Mesendoderm (in vitro differentiated cells): ENCODE measurements around the gene LNP1.
"Not testable (repeated sequence)": the region's sequence is repeated elsewhere in the genome, so short reads cannot be mapped to it uniquely, and the experiment has no call there.

Source experiments
- DNase-seq: peaks from one replicate; pipeline ENCODE4 v3.0.0; 2013
- H2AK5ac ChIP-seq: 2 replicates; pipeline ENCODE4 v1.6.1; 2013; ENCODE audit warnings: low read length, inconsistent platforms
- H2BK120ac ChIP-seq: 2 replicates; pipeline ENCODE4 v1.6.1; 2013; ENCODE audit warnings: low read depth, mild to moderate bottlenecking, low read length, moderate library complexity, mixed read lengths
- H2BK15ac ChIP-seq: replicated peaks from 2 replicates; pipeline ENCODE4 v1.6.1; 2013; ENCODE audit warnings: low read depth, mild to moderate bottlenecking, moderate library complexity
- H2BK5ac ChIP-seq: 2 replicates; pipeline ENCODE4 v1.6.1; 2013; ENCODE audit warnings: low read length, inconsistent platforms
- H3K18ac ChIP-seq: 2 replicates; pipeline ENCODE4 v1.6.1; 2013; ENCODE audit warnings: mild to moderate bottlenecking, low read length, mixed read lengths
- H3K23ac ChIP-seq: one replicate; pipeline ENCODE4 v1.6.1; 2013; ENCODE audit warnings: low read length
- H3K27ac ChIP-seq: 2 replicates; pipeline ENCODE4 v1.5.1; 2013; ENCODE audit warnings: low read depth, mild to moderate bottlenecking, inconsistent platforms, low read length, moderate library complexity
- H3K27me3 ChIP-seq: 2 replicates; pipeline ENCODE4 v1.6.1; 2013; ENCODE audit warnings: low read length, control low read depth, mild to moderate bottlenecking, inconsistent platforms; ENCODE audit not compliant: insufficient read depth, poor library complexity
- H3K36me3 ChIP-seq: 2 replicates; pipeline ENCODE4 v1.6.1; 2013; ENCODE audit warnings: low read length, inconsistent platforms; ENCODE audit not compliant: control insufficient read depth, insufficient read depth
- H3K4ac ChIP-seq: one replicate; pipeline ENCODE4 v1.6.1; 2013; ENCODE audit warnings: low read depth, mild to moderate bottlenecking, low read length, moderate library complexity
- H3K4me1 ChIP-seq: 2 replicates; pipeline ENCODE4 v1.6.1; 2013; ENCODE audit warnings: low read depth, low read length, inconsistent platforms; ENCODE audit not compliant: control insufficient read depth
- H3K4me2 ChIP-seq: 2 replicates; pipeline ENCODE4 v1.6.1; 2013; ENCODE audit warnings: low read length
- H3K4me3 ChIP-seq: 2 replicates; pipeline ENCODE4 v1.5.1; 2013; ENCODE audit warnings: mild to moderate bottlenecking, low read length
- H3K56ac ChIP-seq: one replicate; pipeline ENCODE4 v1.6.1; 2013; ENCODE audit warnings: low read length
- H3K79me1 ChIP-seq: 2 replicates; pipeline ENCODE4 v1.6.1; 2013; ENCODE audit warnings: low read length, inconsistent platforms
- H3K79me2 ChIP-seq: 2 replicates; pipeline ENCODE4 v1.6.1; 2013; ENCODE audit warnings: mild to moderate bottlenecking, low read length; ENCODE audit not compliant: control insufficient read depth, insufficient read depth
- H3K9ac ChIP-seq: 2 replicates; pipeline ENCODE4 v1.6.1; 2013; ENCODE audit warnings: low read length, inconsistent platforms
- H4K5ac ChIP-seq: one replicate; pipeline ENCODE4 v1.6.1; 2013; ENCODE audit warnings: low read length
- H4K8ac ChIP-seq: one replicate; pipeline ENCODE4 v1.6.1; 2013; ENCODE audit warnings: low read depth, mild to moderate bottlenecking, control low read depth, low read length, moderate library complexity
- WGBS: extraction: QIAGEN DNeasy Blood & Tissue Kit; methylation state at CpG from one replicate; pipeline ENCODE4 v1.1.7; 2013; ENCODE audit warnings: low lambda C conversion rate, missing lambda C conversion rate; ENCODE audit not compliant: insufficient coverage; ENCODE audit errors: extremely low coverage; 5-methylcytosine and 5-hydroxymethylcytosine counted together

Gene LNP1

GRCh38 chr3:100438623-100438974 is 37.3 kb downstream of the LNP1 start:
- Histone ChIP-seq H3K23ac (no peak overlapping the region), H3K79me1 (no peaks in the 10 kb centered on the region), H3K56ac (no peak overlapping the region), H4K8ac (no peak overlapping the region), H3K18ac (no peak overlapping the region), H4K5ac (no peak overlapping the region), H2BK5ac (no peak overlapping the region), H3K36me3 (no peaks in the 10 kb centered on the region), H3K4me2 (no peak overlapping the region), H2BK15ac (no peak overlapping the region), H2BK120ac (no peak overlapping the region), H3K4me3 (no peak overlapping the region), H3K4me1 (no peaks in the 10 kb centered on the region), H3K4ac (no peak overlapping the region), H3K27me3 (no peaks in the 10 kb centered on the region), H3K9ac (no peak overlapping the region), H3K79me2 (no peaks in the 10 kb centered on the region), H3K27ac (no peak overlapping the region), H2AK5ac (no peak overlapping the region)
- peak; percentile 46 for DNase-seq
- WGBS = no CpG with 5 or more reads among the region's 2 CpGs

- Histone ChIP-seq H2BK15ac (no peak overlapping the region), H3K79me2 (no peaks in the 10 kb centered on the region), H3K18ac (no peak overlapping the region), H2BK5ac (no peak overlapping the region), H3K27ac (no peak overlapping the region), H3K4me1 (no peaks in the 10 kb centered on the region), H3K36me3 (no peaks in the 10 kb centered on the region), H3K79me1 (no peaks in the 10 kb centered on the region), H3K27me3 (no peaks in the 10 kb centered on the region), H3K9ac (no peak overlapping the region), H3K23ac (no peak overlapping the region), H3K4ac (no peak overlapping the region), H2BK120ac (no peak overlapping the region), H3K4me3 (no peak overlapping the region), H4K8ac (no peak overlapping the region), H3K56ac (no peak overlapping the region), H2AK5ac (no peak overlapping the region), H3K4me2 (no peak overlapping the region), H4K5ac (no peak overlapping the region)
- whole genome bisulfite sequencing = no CpG with 5 or more reads among the region's 3 CpGs
- no peak for DNase-seq
These were observed 39.6 kb downstream of the LNP1 start for GRCh38 chr3:100440895-100441294.

GRCh38 chr3:100443690-100444089 is 42.4 kb downstream of the LNP1 start:
- Histone ChIP-seq H3K56ac (no peak overlapping the region), H3K4me2 (no peak overlapping the region), H2BK15ac (no peak overlapping the region), H3K18ac (no peak overlapping the region), H3K36me3 (no peaks in the 10 kb centered on the region), H2BK5ac (no peak overlapping the region), H3K4me1 (no peaks in the 10 kb centered on the region), H3K79me1 (no peaks in the 10 kb centered on the region), H3K27me3 (no peaks in the 10 kb centered on the region), H3K79me2 (no peaks in the 10 kb centered on the region), H2BK120ac (no peak overlapping the region), H2AK5ac (no peak overlapping the region), H3K4ac (no peak overlapping the region), H4K8ac (no peak overlapping the region), H3K27ac (no peak overlapping the region), H3K4me3 (no peak overlapping the region), H3K23ac (no peak overlapping the region), H4K5ac (no peak overlapping the region), H3K9ac (no peak overlapping the region)
- DNase-seq = peak; percentile 37

- H3K4me1 ChIP-seq, H2BK120ac ChIP-seq: not testable (repeated sequence)
- no CpG with 5 or more reads among the region's 3 CpGs for WGBS
These were observed 45.7 kb downstream of the LNP1 start for GRCh38 chr3:100447067-100447466.

DNA sequence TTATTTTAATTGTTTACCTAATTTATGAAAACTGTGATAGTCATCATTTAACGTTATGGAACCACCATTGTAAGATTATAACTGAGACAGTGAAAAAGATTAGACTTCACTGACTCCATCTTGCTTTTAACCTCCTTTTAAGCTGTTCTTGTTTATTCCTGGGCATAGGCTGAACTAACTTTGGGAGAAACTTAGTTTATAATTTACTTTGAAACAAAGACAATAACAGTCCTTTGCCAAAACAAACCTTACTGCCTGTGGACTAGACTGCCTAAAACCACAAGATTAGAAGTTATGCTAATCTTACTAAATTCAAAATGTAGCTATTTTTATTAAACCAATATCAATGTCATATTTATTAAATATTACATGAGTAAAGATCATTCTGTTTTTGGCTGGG is 46.7 kb downstream of the LNP1 start:
- no peak overlapping the region for H2BK120ac ChIP-seq
- H4K8ac ChIP-seq = no peak overlapping the region
- H3K4me2 ChIP-seq = no peak overlapping the region
- no peaks in the 10 kb centered on the region for H3K27me3 ChIP-seq
- no peaks in the 10 kb centered on the region for H3K4me1 ChIP-seq
- no peak overlapping the region for H3K4ac ChIP-seq
- H2AK5ac ChIP-seq = no peak overlapping the region
- WGBS = no CpG with 5 or more reads among the region's 1 CpG
- H3K27ac ChIP-seq = no peak overlapping the region
- no peak overlapping the region for H3K56ac ChIP-seq
- H3K36me3 ChIP-seq = no peaks in the 10 kb centered on the region
- H2BK15ac ChIP-seq = no peak overlapping the region
- no peaks in the 10 kb centered on the region for H3K79me1 ChIP-seq
- no peak overlapping the region for H4K5ac ChIP-seq
- H3K79me2 ChIP-seq = no peaks in the 10 kb centered on the region
- no peak overlapping the region for H3K9ac ChIP-seq
- H3K18ac ChIP-seq = no peak overlapping the region
- H2BK5ac ChIP-seq = no peak overlapping the region
- H3K23ac ChIP-seq = no peak overlapping the region
- H3K4me3 ChIP-seq = no peak overlapping the region
- DNase-seq = no peak

More at GRCh38 chr3:100447067-100447466, 45.7 kb downstream of the LNP1 start:
- not testable (repeated sequence) for H3K18ac ChIP-seq, H3K4me2 ChIP-seq, H3K23ac ChIP-seq, H2BK15ac ChIP-seq, H4K8ac ChIP-seq, H3K27me3 ChIP-seq, H3K4me3 ChIP-seq, H3K27ac ChIP-seq, H2BK5ac ChIP-seq, H3K4ac ChIP-seq, H3K79me2 ChIP-seq, H2AK5ac ChIP-seq, DNase-seq, H3K79me1 ChIP-seq, H4K5ac ChIP-seq, H3K56ac ChIP-seq, H3K9ac ChIP-seq, H3K36me3 ChIP-seq

- no CpG with 5 or more reads among the region's 2 CpGs for WGBS
- H2BK120ac ChIP-seq = no peak overlapping the region
These were observed 47.9 kb downstream of the LNP1 start for GRCh38 chr3:100449214-100449613.

More at GRCh38 chr3:100449214-100449613, 47.9 kb downstream of the LNP1 start:
- no peak overlapping the region for H3K27ac ChIP-seq
- H3K79me1 ChIP-seq = no peaks in the 10 kb centered on the region
- no peak overlapping the region for H2BK15ac ChIP-seq
- H3K4me1 ChIP-seq = no peaks in the 10 kb centered on the region
- H3K4ac ChIP-seq = no peak overlapping the region
- no peak for DNase-seq
- no peak overlapping the region for H3K56ac ChIP-seq
- H3K23ac ChIP-seq = no peak overlapping the region
- H4K5ac ChIP-seq = no peak overlapping the region
- no peaks in the 10 kb centered on the region for H3K36me3 ChIP-seq
- no peaks in the 10 kb centered on the region for H3K27me3 ChIP-seq
- H2BK5ac ChIP-seq = no peak overlapping the region
- H3K79me2 ChIP-seq = no peaks in the 10 kb centered on the region
- H2AK5ac ChIP-seq = no peak overlapping the region
- no peak overlapping the region for H3K4me3 ChIP-seq
- H4K8ac ChIP-seq = no peak overlapping the region
- H3K18ac ChIP-seq = no peak overlapping the region
- no peak overlapping the region for H3K9ac ChIP-seq
- no peak overlapping the region for H3K4me2 ChIP-seq
